Erythroblast (primary cell): ENCODE data around the gene ACSF3.

ENCODE experiments used
- GATA1 ChIP-seq: IDR thresholded peaks from 2 replicates; pipeline ENCODE4 v1.6.1; 2011; ENCODE audit warnings: low read depth, mild to moderate bottlenecking, control low read depth, low read length, moderate library complexity
- POLR2A ChIP-seq: IDR thresholded peaks from 2 replicates; pipeline ENCODE4 v1.6.1; 2011; ENCODE audit warnings: mild to moderate bottlenecking, low read length

DNA sequence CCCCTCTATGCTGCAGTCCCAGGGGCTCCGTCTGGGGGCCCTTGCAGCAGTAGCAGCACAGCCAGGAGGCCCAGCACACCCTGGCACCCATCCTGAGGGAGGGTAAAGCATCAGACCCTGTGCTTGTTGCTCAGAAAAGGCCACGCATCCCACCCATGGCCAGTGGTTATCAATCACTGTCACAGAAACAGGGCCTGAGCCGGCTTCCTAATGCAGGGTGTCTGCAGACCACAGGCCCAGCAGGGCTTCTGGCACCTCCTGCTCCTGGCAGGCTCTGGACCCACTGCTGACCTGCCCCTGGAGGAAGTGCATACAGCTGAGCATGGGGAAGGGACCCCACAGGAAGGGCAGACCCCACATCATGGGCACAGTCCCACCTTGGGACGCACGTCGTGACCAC lies 51.0 kb downstream of the ACSF3 start:
- no peak for TF ChIP-seq POLR2A
- TF ChIP-seq GATA1: no peak
